ENCODE data around the gene ISYNA1. TPM values are rescaled to one million over a fixed set of nuclear protein-coding genes. Genes with fewer than 3 reads are reported as not detected.
A peak's percentile ranks its signal among the peaks of the same experiment; 100 is the strongest.

The ISYNA1 gene
- total and polyA plus RNA-seq, 12 donors, result 12.6 to 137 (median 20.5) TPM

DNA sequence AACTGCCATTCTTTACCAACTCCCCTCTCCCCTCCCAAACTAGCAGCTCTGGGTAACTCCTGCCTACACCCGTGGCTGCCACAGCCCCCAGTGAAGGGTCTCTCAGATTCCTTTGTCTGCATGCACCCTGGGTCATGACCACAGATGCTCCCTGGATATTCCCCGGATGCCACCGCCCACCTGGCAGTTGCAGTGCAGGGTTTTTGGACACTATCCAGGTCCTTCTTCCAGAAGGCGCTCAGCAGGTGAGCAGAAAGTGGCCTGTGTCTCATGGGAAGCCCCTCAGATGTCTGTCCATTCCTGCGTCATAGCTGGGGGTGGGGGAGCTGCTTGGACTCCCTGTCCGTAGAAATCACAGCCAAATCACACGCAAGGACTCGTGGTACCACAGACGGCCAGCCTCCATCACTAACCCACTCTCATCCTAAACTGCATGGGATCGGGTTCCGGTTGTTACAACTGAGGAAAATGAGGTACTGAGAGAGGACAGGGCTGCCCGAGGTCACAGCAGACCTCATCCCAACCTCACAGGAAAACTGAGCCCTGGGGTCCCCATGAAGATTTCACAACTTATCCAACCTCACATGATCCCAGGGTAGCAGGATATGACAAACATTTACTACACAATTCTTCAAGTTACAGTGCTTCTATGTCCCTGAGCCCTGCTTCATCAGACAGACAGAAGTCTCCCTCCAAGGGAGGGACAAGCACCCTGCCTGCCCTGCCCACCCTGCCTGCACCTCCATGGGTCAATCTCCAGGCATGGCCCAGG, 45.4 kb upstream of the ISYNA1 start:
- Histone ChIP-seq H3K36me3 (no peaks in the 10 kb centered on the region), H3K4me1 (peaks cover 38 to 99% (median 75%) of the 10 kb centered on the region in 9 donors), H3K9me3 (no peaks in the 10 kb centered on the region), H3K27ac (peak overlapping the region in 1 of 10 donors; percentile 0), H3K4me3 (no peak overlapping the region), H3K27me3 (no peaks in the 10 kb centered on the region)
- TF ChIP-seq, protein P1, sequence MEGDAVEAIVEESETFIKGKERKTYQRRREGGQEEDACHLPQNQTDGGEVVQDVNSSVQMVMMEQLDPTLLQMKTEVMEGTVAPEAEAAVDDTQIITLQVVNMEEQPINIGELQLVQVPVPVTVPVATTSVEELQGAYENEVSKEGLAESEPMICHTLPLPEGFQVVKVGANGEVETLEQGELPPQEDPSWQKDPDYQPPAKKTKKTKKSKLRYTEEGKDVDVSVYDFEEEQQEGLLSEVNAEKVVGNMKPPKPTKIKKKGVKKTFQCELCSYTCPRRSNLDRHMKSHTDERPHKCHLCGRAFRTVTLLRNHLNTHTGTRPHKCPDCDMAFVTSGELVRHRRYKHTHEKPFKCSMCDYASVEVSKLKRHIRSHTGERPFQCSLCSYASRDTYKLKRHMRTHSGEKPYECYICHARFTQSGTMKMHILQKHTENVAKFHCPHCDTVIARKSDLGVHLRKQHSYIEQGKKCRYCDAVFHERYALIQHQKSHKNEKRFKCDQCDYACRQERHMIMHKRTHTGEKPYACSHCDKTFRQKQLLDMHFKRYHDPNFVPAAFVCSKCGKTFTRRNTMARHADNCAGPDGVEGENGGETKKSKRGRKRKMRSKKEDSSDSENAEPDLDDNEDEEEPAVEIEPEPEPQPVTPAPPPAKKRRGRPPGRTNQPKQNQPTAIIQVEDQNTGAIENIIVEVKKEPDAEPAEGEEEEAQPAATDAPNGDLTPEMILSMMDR (IDR thresholded peaks at IDR 0.05), result no peak
- DNase-seq (no peak), ATAC-seq (no peak)
- intact Hi-C loops (cut with DNase I), result no loop called here
- WGBS, 2 donors, result 73 to 81% methylated on average over 12 of the region's 12 CpGs

- Histone ChIP-seq H3K4me3 (no peak overlapping the region), H3K27ac (peak overlapping the region in 2 of 10 donors; percentile 92 to 96), H3K36me3 (peaks cover 0 to 2% (median 0%) of the 10 kb centered on the region in 9 donors), H3K27me3 (no peaks in the 10 kb centered on the region), H3K4me1 (peaks cover 32 to 99% (median 63%) of the 10 kb centered on the region in 9 donors), H3K9me3 (no peaks in the 10 kb centered on the region)
- 94 to 96% methylated on average over 12 of the region's 12 CpGs for WGBS, 2 donors
- ATAC-seq (no peak), DNase-seq (no peak)
- TF ChIP-seq, protein P1 (IDR thresholded peaks at IDR 0.05), result no peak
- intact Hi-C loops (cut with DNase I), result no loop called here
Measured at GRCh38 chr19:18481505-18482222, 43.7 kb upstream of the ISYNA1 start.

GRCh38 chr19:18480006-18480691, 42.2 kb upstream of the ISYNA1 start:
- TF ChIP-seq, protein P1 (IDR thresholded peaks at IDR 0.05), result no peak
- DNase-seq (no peak), ATAC-seq (peak; percentile 10 to 81 (median 63))
- peaks cover 0 to 4% (median 0%) of the 10 kb centered on the region in 9 donors for H3K36me3 ChIP-seq
- H3K4me1 ChIP-seq, result peaks cover 22 to 99% (median 59%) of the 10 kb centered on the region in 9 donors
- no peak overlapping the region for H3K4me3 ChIP-seq
- WGBS, 2 donors, result 20 to 22% methylated on average over 13 of the region's 13 CpGs
- no peaks in the 10 kb centered on the region for H3K9me3 ChIP-seq
- peak overlapping the region in 9 of 10 donors; percentile 57 to 96 (median 82) for H3K27ac ChIP-seq
- H3K27me3 ChIP-seq, result no peaks in the 10 kb centered on the region
- intact Hi-C loops (cut with DNase I), result no loop called here
